CD4-positive, alpha-beta memory T cell (primary cell): ENCODE results near the gene VPS13A. TPM values are rescaled to one million over a fixed set of nuclear protein-coding genes. Genes with fewer than 3 reads are reported as not detected.
A peak's percentile ranks its signal among the peaks of the same experiment; 100 is the strongest.

Experiments
- CTCF ChIA-PET: fragments of 350-600 bp; sonication (Branson Sonifier 250); formaldehyde crosslinking; loops from one replicate; lab custom pipeline; 2021; ENCODE audit warnings: inconsistent platforms; ENCODE audit not compliant: partially characterized antibody; lab: Charles Lee
- POLR2A ChIA-PET: fragments of 350-600 bp; sonication (Branson Sonifier 250); formaldehyde crosslinking; loops from one replicate; lab custom pipeline; 2021; ENCODE audit not compliant: partially characterized antibody; lab: Charles Lee
- DNase-seq, 5 donors: peaks; one replicate each; pipeline versions ENCODE4 v3.0.0 to v3.0.0-alpha.2; 2020 to 2022; ENCODE audit warnings: mixed read lengths in 1 of 5
- H3K27ac ChIP-seq: one replicate; pipeline ENCODE4 v1.7.0; 2013; ENCODE audit warnings: low read depth, low read length
- H3K27me3 ChIP-seq: 2 replicates; pipeline ENCODE4 v1.7.0; 2013; ENCODE audit warnings: mild to moderate bottlenecking, low read length, moderate library complexity; ENCODE audit not compliant: insufficient read depth
- H3K36me3 ChIP-seq: 2 replicates; pipeline ENCODE4 v1.7.0; 2013; ENCODE audit warnings: mild to moderate bottlenecking, low read length, moderate library complexity; ENCODE audit not compliant: insufficient read depth
- H3K4me1 ChIP-seq: 2 replicates; pipeline ENCODE4 v1.7.0; 2013; ENCODE audit warnings: mild to moderate bottlenecking, low read length, moderate library complexity; ENCODE audit not compliant: insufficient read depth
- H3K4me3 ChIP-seq, 2 donors: one replicate each; pipeline ENCODE4 v1.7.0; 2013; ENCODE audit warnings: low read length in 2 of 2, mild to moderate bottlenecking in 1 of 2
- H3K9me3 ChIP-seq, 2 donors: one replicate each; pipeline ENCODE4 v1.7.0; 2013; ENCODE audit warnings: low read length in 2 of 2, control low read depth in 1 of 2; ENCODE audit not compliant: control insufficient read depth in 1 of 2
- H3K27ac Mint-ChIP-seq, 7 donors: one replicate each; pipeline ENCODE4 v1.8.0; 2020 to 2021; ENCODE audit warnings: mixed read lengths in 7 of 7, mild to moderate bottlenecking in 6 of 7, inconsistent platforms in 3 of 7, moderate library complexity in 3 of 7
- H3K27me3 Mint-ChIP-seq, 2 donors: one replicate each; pipeline ENCODE4 v1.8.0; 2020 to 2021; ENCODE audit warnings: mixed read lengths in 2 of 2
- H3K36me3 Mint-ChIP-seq, 2 donors: one replicate each; pipeline ENCODE4 v1.8.0; 2020 to 2021; ENCODE audit warnings: mixed read lengths in 2 of 2, inconsistent platforms in 1 of 2, mild to moderate bottlenecking in 1 of 2
- H3K4me1 Mint-ChIP-seq, 4 donors: one replicate each; pipeline ENCODE4 v1.8.0; 2020 to 2021; ENCODE audit warnings: mixed read lengths in 4 of 4, mild to moderate bottlenecking in 1 of 4
- H3K4me3 Mint-ChIP-seq, 8 donors: one replicate each; pipeline ENCODE4 v1.8.0; 2020 to 2021; ENCODE audit warnings: mixed read lengths in 8 of 8, mild to moderate bottlenecking in 7 of 8, moderate library complexity in 6 of 8, inconsistent platforms in 3 of 8
- H3K9me3 Mint-ChIP-seq, 8 donors: one replicate each; pipeline ENCODE4 v1.8.0; 2020 to 2021; ENCODE audit warnings: mixed read lengths in 8 of 8, mild to moderate bottlenecking in 5 of 8, inconsistent platforms in 3 of 8, moderate library complexity in 1 of 8
- intact Hi-C: fragments of 100-400 bp; cut with micrococcal nuclease; formaldehyde crosslinking; loops from one replicate; pipeline ENCODE4 v1.15.1; 2023
- polyA plus RNA-seq, 2 donors: library from polyadenylated mRNA; unstranded; fragments of 300-500 nt; fragmentation: Illumina TruSeq; gene quantifications; one replicate each; pipeline ENCODE4 v1.2.3, GENCODE V29; 2021
- total RNA-seq, 2 experiments: library from RNA; stranded (reverse); gene quantifications; one replicate each; pipeline ENCODE4 v1.2.3, GENCODE V29; 2021

Gene VPS13A
- total and polyA plus RNA-seq, 4 experiments from 2014 or later = 1.7 to 58.2 (median 30.1) TPM

- H3K27me3 Mint-ChIP-seq = no peaks in the 10 kb centered on the region
- DNase-seq = no peak
- intact Hi-C loops = no loop called here
These were observed 113.0 kb downstream of the VPS13A start for GRCh38 chr9:77290373-77290772.

GRCh38 chr9:77291714-77292113 is 114.4 kb downstream of the VPS13A start:
- peaks cover 46 to 52% of the 10 kb centered on the region in 2 donors for H3K36me3 Mint-ChIP-seq
- Histone ChIP-seq H3K4me3 (no peak overlapping the region), H3K9me3 (no peaks in the 10 kb centered on the region), H3K27ac (no peak overlapping the region), H3K4me1 (no peaks in the 10 kb centered on the region), H3K27me3 (no peaks in the 10 kb centered on the region), H3K36me3 (peaks cover 8% of the 10 kb centered on the region)
- H3K4me3 Mint-ChIP-seq = no peak overlapping the region
- CTCF ChIA-PET = interaction anchor here (1.6 kb wide), 1 partner anchor 27 kb away, joined by 4 read pairs; no protein-coding TSS in a partner anchor
- H3K4me1 Mint-ChIP-seq = peaks cover 0 to 11% (median 6%) of the 10 kb centered on the region in 4 donors
- POLR2A ChIA-PET = no interaction called here
- H3K27ac Mint-ChIP-seq = peak overlapping the region in 1 of 7 donors; percentile 18
- DNase-seq = no peak
- H3K27me3 Mint-ChIP-seq = no peaks in the 10 kb centered on the region
- H3K9me3 Mint-ChIP-seq = peaks cover 2 to 21% (median 14%) of the 10 kb centered on the region in 8 donors
- intact Hi-C loops = no loop called here

More at GRCh38 chr9:77290373-77290772, 113.0 kb downstream of the VPS13A start:
- POLR2A ChIA-PET = no interaction called here
- CTCF ChIA-PET = interaction anchor here (0.6 kb wide), 1 partner anchor 16 kb away, joined by 3 read pairs; no protein-coding TSS in a partner anchor
- no peak overlapping the region for H3K27ac ChIP-seq
- no peak overlapping the region for H3K4me3 ChIP-seq
- H3K36me3 ChIP-seq = peaks cover 8% of the 10 kb centered on the region
- no peaks in the 10 kb centered on the region for H3K27me3 ChIP-seq
- Mint-ChIP-seq H3K9me3 (peaks cover 4 to 21% (median 17%) of the 10 kb centered on the region in 8 donors), H3K4me1 (peaks cover 0 to 11% (median 6%) of the 10 kb centered on the region in 4 donors), H3K4me3 (no peak overlapping the region), H3K27ac (peak overlapping the region in 3 of 7 donors; percentile 17 to 48 (median 18)), H3K36me3 (peaks cover 59 to 65% of the 10 kb centered on the region in 2 donors)
- H3K4me1 ChIP-seq = no peaks in the 10 kb centered on the region
- no peaks in the 10 kb centered on the region for H3K9me3 ChIP-seq

GRCh38 chr9:77293949-77294348 is 116.6 kb downstream of the VPS13A start:
- DNase-seq = no peak
- intact Hi-C loops = no loop called here

GRCh38 chr9:77304543-77304942 is 127.2 kb downstream of the VPS13A start:
- Mint-ChIP-seq H3K4me3 (no peak overlapping the region), H3K36me3 (peaks cover 36 to 50% of the 10 kb centered on the region in 2 donors), H3K27ac (no peak overlapping the region), H3K27me3 (no peaks in the 10 kb centered on the region), H3K9me3 (no peaks in the 10 kb centered on the region), H3K4me1 (no peaks in the 10 kb centered on the region)
- Histone ChIP-seq H3K27ac (no peak overlapping the region), H3K4me1 (no peaks in the 10 kb centered on the region), H3K4me3 (no peak overlapping the region), H3K27me3 (no peaks in the 10 kb centered on the region), H3K9me3 (no peaks in the 10 kb centered on the region), H3K36me3 (no peaks in the 10 kb centered on the region)
- ChIA-PET CTCF (no interaction called here), POLR2A (no interaction called here)
- DNase-seq = no peak
- intact Hi-C loops = loop anchor here (10.0 kb wide), 1 partner anchor 140 kb away; no protein-coding TSS in a partner anchor

More at GRCh38 chr9:77293949-77294348, 116.6 kb downstream of the VPS13A start:
- Histone ChIP-seq H3K27ac (no peak overlapping the region), H3K9me3 (no peaks in the 10 kb centered on the region), H3K27me3 (no peaks in the 10 kb centered on the region), H3K36me3 (no peaks in the 10 kb centered on the region), H3K4me3 (no peak overlapping the region), H3K4me1 (no peaks in the 10 kb centered on the region)
- Mint-ChIP-seq H3K36me3 (peaks cover 32 to 35% of the 10 kb centered on the region in 2 donors), H3K27ac (peak overlapping the region in 4 of 7 donors; percentile 10 to 78 (median 52)), H3K27me3 (no peaks in the 10 kb centered on the region), H3K4me3 (peak overlapping the region in 3 of 8 donors; percentile 32 to 60 (median 45)), H3K9me3 (peaks cover 0 to 5% (median 1%) of the 10 kb centered on the region in 8 donors), H3K4me1 (peaks cover 0 to 11% (median 6%) of the 10 kb centered on the region in 4 donors)
- POLR2A ChIA-PET = no interaction called here
- CTCF ChIA-PET = no interaction called here

GRCh38 chr9:77305622-77306400 is 128.5 kb downstream of the VPS13A start:
- intact Hi-C loops = loop anchor here (10.0 kb wide), 1 partner anchor 141 kb away; no protein-coding TSS in a partner anchor
- no peaks in the 10 kb centered on the region for H3K27me3 Mint-ChIP-seq
- Histone ChIP-seq H3K27ac (no peak overlapping the region), H3K27me3 (no peaks in the 10 kb centered on the region), H3K4me1 (no peaks in the 10 kb centered on the region), H3K9me3 (no peaks in the 10 kb centered on the region), H3K4me3 (no peak overlapping the region), H3K36me3 (no peaks in the 10 kb centered on the region)
- H3K27ac Mint-ChIP-seq = peak overlapping the region in 3 of 7 donors; percentile 30 to 75 (median 60)
- H3K36me3 Mint-ChIP-seq = peaks cover 41 to 55% of the 10 kb centered on the region in 2 donors
- H3K4me1 Mint-ChIP-seq = no peaks in the 10 kb centered on the region
- no peak overlapping the region for H3K4me3 Mint-ChIP-seq
- CTCF ChIA-PET = interaction anchor here (0.8 kb wide), 1 partner anchor 138 kb away, joined by 3 read pairs; no protein-coding TSS in a partner anchor
- no peaks in the 10 kb centered on the region for H3K9me3 Mint-ChIP-seq
- POLR2A ChIA-PET = interaction anchor here (0.5 kb wide), 1 partner anchor 902 kb away, joined by 4 read pairs; no protein-coding TSS in a partner anchor
- DNase-seq = no peak

GRCh38 chr9:77307166-77307565 is 129.8 kb downstream of the VPS13A start:
- no peak for DNase-seq
- Mint-ChIP-seq H3K9me3 (no peaks in the 10 kb centered on the region), H3K4me1 (no peaks in the 10 kb centered on the region), H3K36me3 (peaks cover 46 to 65% of the 10 kb centered on the region in 2 donors), H3K27me3 (no peaks in the 10 kb centered on the region), H3K27ac (peak overlapping the region in 1 of 7 donors; percentile 12), H3K4me3 (no peak overlapping the region)
- ChIA-PET POLR2A (interaction anchor here (0.6 kb wide), 1 partner anchor 636 kb away, joined by 3 read pairs; no protein-coding TSS in a partner anchor), CTCF (no interaction called here)
- Histone ChIP-seq H3K27ac (no peak overlapping the region), H3K36me3 (no peaks in the 10 kb centered on the region), H3K4me1 (no peaks in the 10 kb centered on the region), H3K27me3 (no peaks in the 10 kb centered on the region), H3K9me3 (no peaks in the 10 kb centered on the region), H3K4me3 (no peak overlapping the region)
- intact Hi-C loops = loop anchor here (10.0 kb wide), 1 partner anchor 142 kb away; no protein-coding TSS in a partner anchor

GRCh38 chr9:77316058-77316457 is 138.7 kb downstream of the VPS13A start:
- intact Hi-C loops = loop anchor here (5.0 kb wide), 1 partner anchor 51 kb away; no protein-coding TSS in a partner anchor
- no peak overlapping the region for H3K27ac Mint-ChIP-seq
- no peak overlapping the region for H3K27ac ChIP-seq
- no peaks in the 10 kb centered on the region for H3K4me1 ChIP-seq
- H3K9me3 ChIP-seq = no peaks in the 10 kb centered on the region
- no peaks in the 10 kb centered on the region for H3K9me3 Mint-ChIP-seq
- H3K36me3 Mint-ChIP-seq = peaks cover 41 to 46% of the 10 kb centered on the region in 2 donors
- H3K27me3 ChIP-seq = no peaks in the 10 kb centered on the region
- H3K27me3 Mint-ChIP-seq = no peaks in the 10 kb centered on the region
- H3K4me3 Mint-ChIP-seq = no peak overlapping the region
- POLR2A ChIA-PET = no interaction called here
- CTCF ChIA-PET = no interaction called here
- no peak overlapping the region for H3K4me3 ChIP-seq
- no peaks in the 10 kb centered on the region for H3K4me1 Mint-ChIP-seq
- DNase-seq = no peak
- no peaks in the 10 kb centered on the region for H3K36me3 ChIP-seq
